ENCODE results near the gene INTS11.

DNA sequence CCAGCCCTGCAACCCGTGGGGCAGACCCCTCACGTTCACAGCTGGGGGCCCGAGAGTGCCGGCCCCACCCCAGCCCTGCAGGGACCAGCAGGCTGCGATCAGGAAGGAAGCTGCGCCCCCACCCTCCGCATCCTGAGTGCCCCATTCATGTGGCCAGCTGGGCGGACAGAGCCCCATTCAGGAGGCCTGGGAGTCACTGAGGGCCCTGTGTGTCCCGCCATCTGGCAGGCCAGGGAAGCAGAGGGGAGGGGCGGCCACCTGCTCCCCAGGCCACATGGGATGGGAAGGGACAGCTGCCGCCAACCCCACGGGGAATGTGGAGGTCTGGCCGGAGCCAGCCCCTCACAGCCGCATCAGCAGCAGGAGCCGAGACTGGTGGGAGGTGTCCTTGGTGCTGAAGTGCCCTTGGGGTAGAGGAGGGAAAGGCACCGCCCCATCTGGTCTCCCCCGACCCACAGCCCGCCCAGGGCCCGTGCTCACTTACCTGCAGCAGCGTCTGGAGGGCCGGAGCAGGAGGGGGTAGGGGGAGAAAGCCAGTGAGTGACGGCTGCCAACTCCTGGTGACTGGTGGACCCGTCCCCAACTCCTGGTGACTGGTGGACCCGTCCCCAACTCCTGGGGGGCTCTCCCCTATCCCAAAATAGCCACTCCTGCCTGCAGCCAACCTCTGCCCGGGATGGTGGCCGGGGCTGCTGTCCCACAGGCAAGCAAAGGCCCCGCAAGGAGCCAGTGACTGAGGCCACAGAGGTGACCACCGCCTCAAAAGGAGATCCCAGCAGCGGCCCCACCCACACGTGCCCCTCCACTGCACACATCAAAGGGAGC lies 25.4 kb downstream of the INTS11 start:
- TF ChIP-seq ELF4 (IDR thresholded peaks at IDR 0.05), result no peak
- TF ChIP-seq LEF1 (IDR thresholded peaks at IDR 0.05; ENCODE audit: borderline replicate concordance), result no peak
- no peak for TF ChIP-seq BHLHE40 (IDR thresholded peaks at IDR 0.05; ENCODE audit: borderline replicate concordance)
- TF ChIP-seq FOXK2 (IDR thresholded peaks at IDR 0.05), result no peak
- no peak for TF ChIP-seq ARNT (IDR thresholded peaks at IDR 0.05)
- no peak for TF ChIP-seq TARDBP (IDR thresholded peaks at IDR 0.05)
- TF ChIP-seq CTBP1 (IDR thresholded peaks at IDR 0.05; ENCODE audit: borderline replicate concordance), result no peak
- TF ChIP-seq NFRKB (IDR thresholded peaks at IDR 0.05), result no peak
- no peak for TF ChIP-seq SP1 (IDR thresholded peaks at IDR 0.05)
- TF ChIP-seq L3MBTL2 (conservative IDR thresholded peaks at IDR 0.05), result no peak

All from HEK293T (cell line).